ENCODE data around the gene TXNDC5. TPM values are rescaled to one million over a fixed set of nuclear protein-coding genes. Genes with fewer than 3 reads are reported as not detected.

TXNDC5 gene
- total and polyA plus RNA-seq, 2 of the 13 experiments (the other 11 are each of a cell fraction or from before 2014, with no cell fraction given), result 287 to 578 TPM

DNA sequence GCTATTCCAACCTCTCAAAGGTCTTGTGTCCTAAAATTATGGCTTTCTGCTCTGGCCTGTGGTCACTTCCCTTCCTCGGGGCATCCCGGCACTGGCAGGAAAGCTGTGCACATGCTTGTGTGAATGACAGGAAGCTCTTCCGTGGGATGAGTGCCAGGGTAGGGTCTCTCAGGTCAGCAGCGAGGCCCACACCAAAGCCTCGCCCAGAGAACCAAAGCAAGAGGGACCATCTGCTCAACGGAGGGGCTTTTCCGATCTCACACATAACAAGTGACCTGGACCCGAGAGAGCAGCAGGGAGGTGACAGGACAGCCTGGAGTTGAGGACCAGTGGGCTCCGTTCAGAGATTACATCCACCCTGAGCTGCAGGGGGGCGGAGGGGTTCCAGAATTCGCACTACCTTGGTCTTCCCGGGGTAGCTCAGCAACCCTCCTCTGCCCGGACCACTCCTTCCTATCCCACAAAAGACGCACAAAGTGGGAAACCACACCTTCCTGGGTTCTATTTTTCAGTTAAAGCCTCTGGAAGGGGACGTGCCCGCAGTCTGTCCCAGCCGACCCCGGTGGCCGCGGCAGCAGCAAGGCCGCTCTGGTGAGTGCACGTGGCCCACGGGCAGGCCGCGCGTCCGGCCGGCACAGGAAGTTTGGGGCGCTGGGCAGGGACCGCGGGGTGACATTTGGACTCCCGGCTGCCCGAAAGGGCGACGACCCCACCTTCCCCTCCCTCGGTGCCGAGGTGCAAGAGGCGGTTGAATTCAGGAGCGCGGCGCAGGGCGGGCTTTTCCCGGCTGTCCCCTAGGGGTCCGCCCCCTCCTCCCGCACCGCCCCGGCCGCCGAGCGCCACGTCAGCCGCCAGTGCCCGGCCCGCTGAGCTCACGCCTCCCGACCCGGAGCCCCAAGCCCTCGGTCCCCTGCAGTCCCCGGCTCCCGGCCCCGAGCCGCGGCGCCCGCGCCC is 988 bp downstream of the TXNDC5 start (continued):
- TF ChIP-seq, protein P1, sequence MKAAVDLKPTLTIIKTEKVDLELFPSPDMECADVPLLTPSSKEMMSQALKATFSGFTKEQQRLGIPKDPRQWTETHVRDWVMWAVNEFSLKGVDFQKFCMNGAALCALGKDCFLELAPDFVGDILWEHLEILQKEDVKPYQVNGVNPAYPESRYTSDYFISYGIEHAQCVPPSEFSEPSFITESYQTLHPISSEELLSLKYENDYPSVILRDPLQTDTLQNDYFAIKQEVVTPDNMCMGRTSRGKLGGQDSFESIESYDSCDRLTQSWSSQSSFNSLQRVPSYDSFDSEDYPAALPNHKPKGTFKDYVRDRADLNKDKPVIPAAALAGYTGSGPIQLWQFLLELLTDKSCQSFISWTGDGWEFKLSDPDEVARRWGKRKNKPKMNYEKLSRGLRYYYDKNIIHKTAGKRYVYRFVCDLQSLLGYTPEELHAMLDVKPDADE (CRISPR knock-in tag; IDR thresholded peaks at IDR 0.05), result no peak
- TF ChIP-seq ZNF350 (CRISPR knock-in tag; IDR thresholded peaks at IDR 0.05; ENCODE audit: borderline replicate concordance, low read depth), result peak; percentile 70
- TF ChIP-seq, protein P2, sequence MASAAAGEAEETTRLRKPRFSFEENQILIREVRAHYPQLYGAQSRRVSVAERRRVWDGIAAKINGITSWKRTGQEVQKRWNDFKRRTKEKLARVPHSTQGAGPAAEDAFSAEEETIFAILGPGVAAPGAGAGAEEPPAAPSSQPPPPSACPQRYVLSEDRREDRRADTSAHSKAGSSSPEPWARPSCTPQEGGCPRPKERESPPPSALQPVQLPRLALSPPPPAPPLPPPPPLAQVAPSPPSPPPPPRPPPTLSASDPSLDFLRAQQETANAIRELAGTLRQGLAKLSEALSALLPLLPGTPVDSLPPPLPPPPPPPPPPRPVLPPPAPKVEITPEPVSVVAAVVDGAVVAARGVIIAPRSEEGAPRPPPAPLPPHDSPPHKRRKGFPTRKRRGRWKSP (CRISPR knock-in tag; IDR thresholded peaks at IDR 0.05), result peak; percentile 71; the same call in 1 of the 2 replicates
- TF ChIP-seq, protein P3, sequence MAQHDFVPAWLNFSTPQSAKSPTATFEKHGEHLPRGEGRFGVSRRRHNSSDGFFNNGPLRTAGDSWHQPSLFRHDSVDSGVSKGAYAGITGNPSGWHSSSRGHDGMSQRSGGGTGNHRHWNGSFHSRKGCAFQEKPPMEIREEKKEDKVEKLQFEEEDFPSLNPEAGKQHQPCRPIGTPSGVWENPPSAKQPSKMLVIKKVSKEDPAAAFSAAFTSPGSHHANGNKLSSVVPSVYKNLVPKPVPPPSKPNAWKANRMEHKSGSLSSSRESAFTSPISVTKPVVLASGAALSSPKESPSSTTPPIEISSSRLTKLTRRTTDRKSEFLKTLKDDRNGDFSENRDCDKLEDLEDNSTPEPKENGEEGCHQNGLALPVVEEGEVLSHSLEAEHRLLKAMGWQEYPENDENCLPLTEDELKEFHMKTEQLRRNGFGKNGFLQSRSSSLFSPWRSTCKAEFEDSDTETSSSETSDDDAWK (CRISPR knock-in tag; IDR thresholded peaks at IDR 0.05), result no peak
- peak; percentile 75 for TF ChIP-seq MED1 (CRISPR knock-in tag; IDR thresholded peaks at IDR 0.05)
- TF ChIP-seq, protein P4, sequence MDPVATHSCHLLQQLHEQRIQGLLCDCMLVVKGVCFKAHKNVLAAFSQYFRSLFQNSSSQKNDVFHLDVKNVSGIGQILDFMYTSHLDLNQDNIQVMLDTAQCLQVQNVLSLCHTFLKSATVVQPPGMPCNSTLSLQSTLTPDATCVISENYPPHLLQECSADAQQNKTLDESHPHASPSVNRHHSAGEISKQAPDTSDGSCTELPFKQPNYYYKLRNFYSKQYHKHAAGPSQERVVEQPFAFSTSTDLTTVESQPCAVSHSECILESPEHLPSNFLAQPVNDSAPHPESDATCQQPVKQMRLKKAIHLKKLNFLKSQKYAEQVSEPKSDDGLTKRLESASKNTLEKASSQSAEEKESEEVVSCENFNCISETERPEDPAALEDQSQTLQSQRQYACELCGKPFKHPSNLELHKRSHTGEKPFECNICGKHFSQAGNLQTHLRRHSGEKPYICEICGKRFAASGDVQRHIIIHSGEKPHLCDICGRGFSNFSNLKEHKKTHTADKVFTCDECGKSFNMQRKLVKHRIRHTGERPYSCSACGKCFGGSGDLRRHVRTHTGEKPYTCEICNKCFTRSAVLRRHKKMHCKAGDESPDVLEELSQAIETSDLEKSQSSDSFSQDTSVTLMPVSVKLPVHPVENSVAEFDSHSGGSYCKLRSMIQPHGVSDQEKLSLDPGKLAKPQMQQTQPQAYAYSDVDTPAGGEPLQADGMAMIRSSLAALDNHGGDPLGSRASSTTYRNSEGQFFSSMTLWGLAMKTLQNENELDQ (CRISPR knock-in tag; IDR thresholded peaks at IDR 0.05; ENCODE audit: borderline replicate concordance), result peak; percentile 77; the same call in 1 of the 2 replicates
- no peak for TF ChIP-seq ZNF660 (CRISPR knock-in tag; IDR thresholded peaks at IDR 0.05; ENCODE audit: borderline replicate concordance, low read depth)
- TF ChIP-seq, protein P5, sequence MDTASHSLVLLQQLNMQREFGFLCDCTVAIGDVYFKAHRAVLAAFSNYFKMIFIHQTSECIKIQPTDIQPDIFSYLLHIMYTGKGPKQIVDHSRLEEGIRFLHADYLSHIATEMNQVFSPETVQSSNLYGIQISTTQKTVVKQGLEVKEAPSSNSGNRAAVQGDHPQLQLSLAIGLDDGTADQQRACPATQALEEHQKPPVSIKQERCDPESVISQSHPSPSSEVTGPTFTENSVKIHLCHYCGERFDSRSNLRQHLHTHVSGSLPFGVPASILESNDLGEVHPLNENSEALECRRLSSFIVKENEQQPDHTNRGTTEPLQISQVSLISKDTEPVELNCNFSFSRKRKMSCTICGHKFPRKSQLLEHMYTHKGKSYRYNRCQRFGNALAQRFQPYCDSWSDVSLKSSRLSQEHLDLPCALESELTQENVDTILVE (CRISPR knock-in tag; IDR thresholded peaks at IDR 0.05), result peak; percentile 85
- peak; percentile 53; the same call in 1 of the 2 replicates for TF ChIP-seq ZMYM3 (CRISPR knock-in tag; IDR thresholded peaks at IDR 0.05)
- TF ChIP-seq CENPX (CRISPR knock-in tag; IDR thresholded peaks at IDR 0.05), result no peak
- TF ChIP-seq, protein P6, sequence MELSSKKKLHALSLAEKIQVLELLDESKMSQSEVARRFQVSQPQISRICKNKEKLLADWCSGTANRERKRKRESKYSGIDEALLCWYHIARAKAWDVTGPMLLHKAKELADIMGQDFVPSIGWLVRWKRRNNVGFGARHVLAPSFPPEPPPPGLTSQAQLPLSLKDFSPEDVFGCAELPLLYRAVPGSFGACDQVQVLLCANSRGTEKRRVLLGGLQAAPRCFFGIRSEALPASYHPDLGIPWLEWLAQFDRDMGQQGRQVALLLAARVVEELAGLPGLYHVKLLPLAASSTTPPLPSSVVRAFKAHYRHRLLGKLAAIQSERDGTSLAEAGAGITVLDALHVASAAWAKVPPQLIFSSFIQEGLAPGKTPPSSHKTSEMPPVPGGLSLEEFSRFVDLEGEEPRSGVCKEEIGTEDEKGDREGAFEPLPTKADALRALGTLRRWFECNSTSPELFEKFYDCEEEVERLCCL (CRISPR knock-in tag; IDR thresholded peaks at IDR 0.05; ENCODE audit: borderline replicate concordance), result peak; percentile 81; the same call in 1 of the 2 replicates
- TF ChIP-seq AKAP8 (CRISPR knock-in tag; IDR thresholded peaks at IDR 0.05), result 0 out of 2 replicates have a peak, but pooled peaks have one; percentile 81
- TF ChIP-seq, protein P7, sequence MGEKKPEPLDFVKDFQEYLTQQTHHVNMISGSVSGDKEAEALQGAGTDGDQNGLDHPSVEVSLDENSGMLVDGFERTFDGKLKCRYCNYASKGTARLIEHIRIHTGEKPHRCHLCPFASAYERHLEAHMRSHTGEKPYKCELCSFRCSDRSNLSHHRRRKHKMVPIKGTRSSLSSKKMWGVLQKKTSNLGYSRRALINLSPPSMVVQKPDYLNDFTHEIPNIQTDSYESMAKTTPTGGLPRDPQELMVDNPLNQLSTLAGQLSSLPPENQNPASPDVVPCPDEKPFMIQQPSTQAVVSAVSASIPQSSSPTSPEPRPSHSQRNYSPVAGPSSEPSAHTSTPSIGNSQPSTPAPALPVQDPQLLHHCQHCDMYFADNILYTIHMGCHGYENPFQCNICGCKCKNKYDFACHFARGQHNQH (CRISPR knock-in tag; IDR thresholded peaks at IDR 0.05), result no peak; the same call in 1 of the 2 replicates
- TF ChIP-seq, protein P8, sequence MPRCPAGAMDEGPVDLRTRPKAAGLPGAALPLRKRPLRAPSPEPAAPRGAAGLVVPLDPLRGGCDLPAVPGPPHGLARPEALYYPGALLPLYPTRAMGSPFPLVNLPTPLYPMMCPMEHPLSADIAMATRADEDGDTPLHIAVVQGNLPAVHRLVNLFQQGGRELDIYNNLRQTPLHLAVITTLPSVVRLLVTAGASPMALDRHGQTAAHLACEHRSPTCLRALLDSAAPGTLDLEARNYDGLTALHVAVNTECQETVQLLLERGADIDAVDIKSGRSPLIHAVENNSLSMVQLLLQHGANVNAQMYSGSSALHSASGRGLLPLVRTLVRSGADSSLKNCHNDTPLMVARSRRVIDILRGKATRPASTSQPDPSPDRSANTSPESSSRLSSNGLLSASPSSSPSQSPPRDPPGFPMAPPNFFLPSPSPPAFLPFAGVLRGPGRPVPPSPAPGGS (CRISPR knock-in tag; IDR thresholded peaks at IDR 0.05), result peak; percentile 95; the same call in 1 of the 2 replicates

Data from HepG2 (cell line).